ENCODE results near the gene MAP3K8. TPM values are rescaled to one million over a fixed set of nuclear protein-coding genes. Genes with fewer than 3 reads are reported as not detected.

The MAP3K8 gene
- total and polyA plus RNA-seq, 9 of the 15 experiments (the other 6 are each of a cell fraction or from before 2014, with no cell fraction given), result 6.9 to 23.6 (median 13.6) TPM

DNA sequence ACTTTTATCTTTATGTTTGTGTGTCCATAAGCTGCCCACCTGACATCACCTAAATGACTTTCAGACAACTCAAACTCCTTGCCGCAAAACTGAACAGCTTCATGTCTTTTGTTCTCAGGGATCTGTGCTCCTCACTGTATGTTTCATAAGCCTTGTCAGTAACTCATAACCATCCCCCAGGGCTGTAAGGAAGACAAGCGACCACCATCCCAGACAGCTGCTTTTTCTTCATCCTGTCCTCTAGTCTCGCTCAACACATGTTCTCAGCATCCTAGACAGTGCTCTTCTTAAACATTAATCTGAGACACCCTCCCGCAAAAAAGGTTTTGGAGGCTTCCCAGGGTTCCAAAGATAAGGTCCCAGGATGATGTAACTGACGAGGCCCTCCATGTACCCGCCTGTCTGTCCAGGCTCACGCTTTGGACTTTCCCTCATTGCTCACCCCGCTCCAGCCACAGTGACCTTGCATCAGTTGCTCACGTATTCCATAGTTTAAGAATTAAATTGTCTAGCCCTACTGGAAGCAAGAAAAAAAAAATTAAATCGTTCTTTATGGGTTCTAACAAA lies 69.8 kb downstream of the MAP3K8 start (continued):
- TF ChIP-seq THRA (IDR thresholded peaks at IDR 0.05), result no peak
- TF ChIP-seq UBTF (IDR thresholded peaks at IDR 0.05; ENCODE audit: borderline replicate concordance in 1 of 2, low read depth in 2 of 2, low read length in 2 of 2), result no peak
- TF ChIP-seq ATF7 (IDR thresholded peaks at IDR 0.05), result peak; percentile 81
- TF ChIP-seq EP300 (IDR thresholded peaks at IDR 0.05; ENCODE audit: low read length), result peak; percentile 40; the same call in 1 of the 2 replicates
- no peak for TF ChIP-seq OTX1 (CRISPR knock-in tag; IDR thresholded peaks at IDR 0.05)
- no peak for TF ChIP-seq ZNF165 (CRISPR knock-in tag; IDR thresholded peaks at IDR 0.05; ENCODE audit: borderline replicate concordance)
- TF ChIP-seq ZNF592 (IDR thresholded peaks at IDR 0.05), result peak; percentile 66; the same call in 1 of the 2 replicates
- TF ChIP-seq CC2D1A (IDR thresholded peaks at IDR 0.05), result no peak
- TF ChIP-seq ELF2 (CRISPR knock-in tag; IDR thresholded peaks at IDR 0.05), result no peak
- TF ChIP-seq IFI16 (CRISPR knock-in tag; IDR thresholded peaks at IDR 0.05), result no peak
- no peak for TF ChIP-seq HNRNPUL1 (IDR thresholded peaks at IDR 0.05; ENCODE audit: low read length)
- no peak for TF ChIP-seq SNAPC5 (CRISPR knock-in tag; IDR thresholded peaks at IDR 0.05)
- TF ChIP-seq, protein P1, sequence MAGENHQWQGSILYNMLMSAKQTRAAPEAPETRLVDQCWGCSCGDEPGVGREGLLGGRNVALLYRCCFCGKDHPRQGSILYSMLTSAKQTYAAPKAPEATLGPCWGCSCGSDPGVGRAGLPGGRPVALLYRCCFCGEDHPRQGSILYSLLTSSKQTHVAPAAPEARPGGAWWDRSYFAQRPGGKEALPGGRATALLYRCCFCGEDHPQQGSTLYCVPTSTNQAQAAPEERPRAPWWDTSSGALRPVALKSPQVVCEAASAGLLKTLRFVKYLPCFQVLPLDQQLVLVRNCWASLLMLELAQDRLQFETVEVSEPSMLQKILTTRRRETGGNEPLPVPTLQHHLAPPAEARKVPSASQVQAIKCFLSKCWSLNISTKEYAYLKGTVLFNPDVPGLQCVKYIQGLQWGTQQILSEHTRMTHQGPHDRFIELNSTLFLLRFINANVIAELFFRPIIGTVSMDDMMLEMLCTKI (IDR thresholded peaks at IDR 0.05; ENCODE audit: partially characterized antibody), result no peak
